Hepatocyte (in vitro differentiated cells): Measurements from ENCODE around the gene PPA2. TPM values are rescaled to one million over a fixed set of nuclear protein-coding genes. Genes with fewer than 3 reads are reported as not detected.

Experiments
- DNase-seq: peaks from one replicate; pipeline ENCODE4 v3.0.0-alpha.2; 2016; ENCODE audit warnings: low spot score
- H2AFZ ChIP-seq: fragments of 200-600 bp; sonication (generic); 2 replicates; pipeline ENCODE4 v1.6.0; 2016; ENCODE audit warnings: antibody characterized with exemption, mild to moderate bottlenecking
- H3K27ac ChIP-seq: fragments of 200-600 bp; sonication (generic); 2 replicates; pipeline ENCODE4 v1.5.1; 2016; ENCODE audit warnings: mild to moderate bottlenecking
- H3K27me3 ChIP-seq: fragments of 200-600 bp; sonication (generic); 2 replicates; pipeline ENCODE4 v1.6.1; 2016
- H3K36me3 ChIP-seq: fragments of 200-600 bp; sonication (generic); replicated peaks from 2 replicates; pipeline ENCODE4 v1.5.1; 2016; ENCODE audit warnings: low read depth; ENCODE audit not compliant: insufficient read depth
- H3K4me1 ChIP-seq: fragments of 200-600 bp; sonication (generic); 2 replicates; pipeline ENCODE4 v1.5.1; 2016; ENCODE audit warnings: mild to moderate bottlenecking, moderate library complexity; ENCODE audit not compliant: insufficient read depth
- H3K4me2 ChIP-seq: fragments of 200-600 bp; sonication (generic); 2 replicates; pipeline ENCODE4 v1.6.0; 2016
- H3K4me3 ChIP-seq: fragments of 200-600 bp; sonication (generic); 2 replicates; pipeline ENCODE4 v1.5.1; 2016; ENCODE audit warnings: mild to moderate bottlenecking
- H3K79me2 ChIP-seq: fragments of 200-600 bp; sonication (generic); 2 replicates; pipeline ENCODE4 v1.6.0; 2017; ENCODE audit warnings: mild to moderate bottlenecking
- H3K9me2 ChIP-seq: fragments of 200-600 bp; sonication (generic); replicated peaks from 2 replicates; pipeline ENCODE4 v1.6.0; 2017; ENCODE audit warnings: mild to moderate bottlenecking; ENCODE audit not compliant: insufficient read depth
- H3K9me3 ChIP-seq: fragments of 200-600 bp; sonication (generic); 2 replicates; pipeline ENCODE4 v1.5.1; 2016; ENCODE audit warnings: low read depth, mild to moderate bottlenecking
- H4K20me1 ChIP-seq: fragments of 200-600 bp; sonication (generic); 2 replicates; pipeline ENCODE4 v1.6.0; 2016; ENCODE audit warnings: mild to moderate bottlenecking; ENCODE audit not compliant: insufficient read depth, poor library complexity, severe bottlenecking
- CTCF ChIP-seq: fragments of 200-600 bp; sonication (generic); IDR thresholded peaks from 2 replicates; pipeline ENCODE4 v1.5.1; 2016; ENCODE audit warnings: antibody characterized with exemption, mild to moderate bottlenecking; ENCODE audit not compliant: poor library complexity
- EZH2 ChIP-seq: fragments of 200-600 bp; sonication (generic); IDR thresholded peaks from 2 replicates; pipeline ENCODE4 v1.6.1; 2016; ENCODE audit warnings: antibody characterized with exemption, mild to moderate bottlenecking, borderline replicate concordance
- EZH2phosphoT487 ChIP-seq: fragments of 200-600 bp; sonication (generic); IDR thresholded peaks from one replicate; pipeline ENCODE4 v1.6.1; 2018; ENCODE audit warnings: antibody characterized with exemption, mild to moderate bottlenecking, low read depth, moderate library complexity; ENCODE audit not compliant: unreplicated experiment, severe bottlenecking
- WGBS: methylation state at CpG from one replicate; pipeline ENCODE4 v1.1.6; 2016; ENCODE audit warnings: low lambda C conversion rate; ENCODE audit errors: missing lambda C conversion rate; 5-methylcytosine and 5-hydroxymethylcytosine counted together
- polyA plus RNA-seq: library from polyadenylated mRNA; unstranded; fragments of >200 nt; fragmentation: Nextera tagmentation; extraction: Ambion mirVana; gene quantifications from 2 replicates; pipeline ENCODE4 v1.2.1, GENCODE V29; 2016
- total RNA-seq: library from RNA; depleted of rRNA; stranded (reverse); fragments of >200 nt; gene quantifications from 2 replicates; pipeline ENCODE4 v1.2.3, GENCODE V29; 2014

PPA2 gene
- total and polyA plus RNA-seq, 2 experiments from 2014 or later: 102 to 122 TPM

DNA sequence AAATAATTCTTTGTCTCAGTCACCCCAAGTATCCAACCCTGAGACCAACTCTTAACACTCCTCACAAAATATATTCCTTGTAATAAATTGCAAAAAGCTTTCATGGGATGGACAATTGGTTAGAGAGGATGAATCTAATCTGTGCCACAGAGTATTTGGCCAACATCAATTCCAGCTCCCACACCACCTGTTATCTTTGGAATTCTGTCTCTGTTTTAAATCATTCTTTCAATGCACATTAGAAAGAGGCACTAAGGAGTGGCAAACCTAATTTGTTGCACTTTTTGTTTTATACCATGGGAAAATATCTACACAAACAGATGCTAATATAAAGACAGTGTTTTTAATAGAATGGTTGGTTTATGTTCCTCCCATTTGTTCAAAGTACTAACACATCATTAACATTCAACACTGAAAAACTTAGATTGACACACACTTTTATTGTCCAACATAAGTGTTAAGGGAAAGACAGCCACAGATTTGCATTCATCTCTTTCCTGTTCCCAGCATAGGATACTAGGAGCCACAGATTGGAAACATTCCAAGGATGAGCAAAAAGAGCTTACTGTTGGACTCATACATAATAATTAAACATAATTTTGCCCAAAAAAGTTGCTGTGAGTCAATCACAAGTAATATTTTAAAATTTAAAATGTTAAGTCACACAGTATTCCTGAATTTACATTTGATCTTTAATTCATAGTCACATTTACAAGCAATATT, 116.4 kb downstream of the PPA2 start:
- no peak overlapping the region for H3K27ac ChIP-seq
- DNase-seq: no peak
- H3K4me3 ChIP-seq: no peak overlapping the region
- H3K27me3 ChIP-seq: no peaks in the 10 kb centered on the region
- H3K9me2 ChIP-seq: no peaks in the 10 kb centered on the region
- no peak for TF ChIP-seq EZH2phosphoT487
- TF ChIP-seq CTCF: no peak
- TF ChIP-seq EZH2: no peak
- no peaks in the 10 kb centered on the region for H3K79me2 ChIP-seq
- no peaks in the 10 kb centered on the region for H4K20me1 ChIP-seq
- H3K4me1 ChIP-seq: no peaks in the 10 kb centered on the region
- H2AFZ ChIP-seq: no peak overlapping the region
- no peaks in the 10 kb centered on the region for H3K36me3 ChIP-seq
- H3K9me3 ChIP-seq: no peaks in the 10 kb centered on the region
- no peak overlapping the region for H3K4me2 ChIP-seq

DNA sequence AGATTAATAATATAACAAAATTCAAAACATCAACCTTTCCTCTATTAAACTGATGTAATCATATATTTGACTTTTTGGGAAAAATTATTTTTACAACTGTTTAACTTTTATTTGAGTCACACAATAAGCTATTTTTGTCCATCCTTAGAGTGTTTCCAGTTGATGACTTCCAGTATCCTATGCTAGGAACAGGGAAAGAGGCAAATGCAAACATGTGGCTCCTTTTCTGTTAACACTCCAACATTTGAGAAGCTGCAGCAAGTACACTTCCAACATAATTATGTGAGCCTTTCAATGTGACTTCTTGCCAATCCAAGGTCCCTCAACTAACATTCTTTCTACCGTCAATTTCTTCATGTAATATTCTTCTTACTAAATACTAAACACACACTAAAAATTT, 117.7 kb downstream of the PPA2 start:
- Histone ChIP-seq H2AFZ (no peak overlapping the region), H3K4me1 (no peaks in the 10 kb centered on the region), H3K9me2 (no peaks in the 10 kb centered on the region), H3K27ac (no peak overlapping the region), H3K36me3 (no peaks in the 10 kb centered on the region), H3K9me3 (no peaks in the 10 kb centered on the region), H4K20me1 (no peaks in the 10 kb centered on the region), H3K79me2 (no peaks in the 10 kb centered on the region), H3K4me3 (no peak overlapping the region), H3K27me3 (no peaks in the 10 kb centered on the region), H3K4me2 (no peak overlapping the region)
- 93% methylated on average over 1 of the region's 1 CpG for WGBS
- DNase-seq: no peak
- TF ChIP-seq EZH2phosphoT487: no peak
- no peak for TF ChIP-seq CTCF
- no peak for TF ChIP-seq EZH2

DNA sequence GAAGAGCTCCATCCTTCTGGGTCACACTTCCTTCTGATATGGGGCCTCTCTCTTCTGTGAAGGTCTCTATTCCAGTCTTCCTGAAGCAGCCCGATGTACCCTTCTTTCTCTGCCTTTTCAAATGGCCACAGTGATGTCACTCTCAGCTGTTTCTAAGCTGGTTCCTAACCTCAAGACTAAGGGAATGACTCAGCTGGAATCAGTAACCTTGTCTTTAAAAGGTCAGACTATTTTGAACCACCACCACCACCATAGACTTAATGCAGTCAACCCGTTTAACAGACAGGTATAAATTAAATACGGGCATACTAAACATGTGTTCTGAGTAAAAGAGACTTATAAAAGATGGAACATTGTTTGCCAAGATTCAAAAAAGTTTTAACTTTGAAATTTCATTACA, 121.0 kb downstream of the PPA2 start:
- TF ChIP-seq CTCF (no peak), EZH2phosphoT487 (no peak), EZH2 (no peak)
- Histone ChIP-seq H3K4me1 (no peaks in the 10 kb centered on the region), H3K4me3 (no peak overlapping the region), H3K27me3 (no peaks in the 10 kb centered on the region), H4K20me1 (no peaks in the 10 kb centered on the region), H3K9me2 (no peaks in the 10 kb centered on the region), H2AFZ (no peak overlapping the region), H3K36me3 (no peaks in the 10 kb centered on the region), H3K79me2 (no peaks in the 10 kb centered on the region), H3K4me2 (no peak overlapping the region), H3K27ac (no peak overlapping the region), H3K9me3 (no peaks in the 10 kb centered on the region)
- 70% methylated on average over 3 of the region's 3 CpGs for WGBS
- DNase-seq: no peak

DNA sequence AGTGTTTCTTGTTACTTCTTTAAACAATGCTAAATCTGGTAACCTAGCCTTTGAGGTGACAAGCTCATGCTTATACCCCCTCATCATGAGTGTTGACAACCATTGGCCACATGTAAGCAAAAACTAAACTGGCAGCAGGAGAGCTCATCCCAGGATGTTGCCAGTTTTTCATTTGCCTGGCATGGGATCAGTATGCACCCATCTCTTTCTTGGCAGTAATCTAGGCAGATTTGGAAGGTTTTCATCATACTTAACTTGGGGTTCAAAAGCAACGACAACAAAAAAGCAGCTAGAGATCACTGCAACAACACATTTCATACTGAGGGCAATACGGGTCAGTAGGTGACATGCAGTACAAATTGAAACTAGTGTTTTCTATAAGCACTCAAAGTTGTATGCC, 122.0 kb downstream of the PPA2 start:
- Histone ChIP-seq H3K9me2 (no peaks in the 10 kb centered on the region), H3K27ac (no peak overlapping the region), H4K20me1 (no peaks in the 10 kb centered on the region), H3K79me2 (no peaks in the 10 kb centered on the region), H2AFZ (no peak overlapping the region), H3K9me3 (no peaks in the 10 kb centered on the region), H3K4me3 (no peak overlapping the region), H3K36me3 (no peaks in the 10 kb centered on the region), H3K4me1 (no peaks in the 10 kb centered on the region), H3K27me3 (no peaks in the 10 kb centered on the region), H3K4me2 (no peak overlapping the region)
- 98% methylated on average over 2 of the region's 2 CpGs for WGBS
- DNase-seq: no peak
- TF ChIP-seq CTCF (no peak), EZH2phosphoT487 (no peak), EZH2 (no peak)
